ENCODE measurements around the gene UBR3. TPM values are rescaled to one million over a fixed set of nuclear protein-coding genes. Genes with fewer than 3 reads are reported as not detected.

Gene UBR3
- total RNA-seq, 1 donor from 2014 or later, result 23.0 TPM

GRCh38 chr2:169977530-169977929, 150.3 kb downstream of the UBR3 start:
- Histone ChIP-seq H3K4me3 (ENCODE audit: low read depth, low read length) (no peak overlapping the region), H3K36me3 (ENCODE audit: control insufficient read depth, insufficient read depth, low read length) (no peaks in the 10 kb centered on the region), H3K27me3 (ENCODE audit: control insufficient read depth, insufficient read depth, low read length) (no peaks in the 10 kb centered on the region)
- no peak for TF ChIP-seq CTCF (IDR thresholded peaks at IDR 0.05; ENCODE audit: insufficient read depth, low read length, poor library complexity, severe bottlenecking)
- no peak for DNase-seq (ENCODE audit: low read depth)

GRCh38 chr2:169978402-169979017, 151.3 kb downstream of the UBR3 start:
- Histone ChIP-seq H3K27me3 (ENCODE audit: control insufficient read depth, insufficient read depth, low read length) (no peaks in the 10 kb centered on the region), H3K4me3 (ENCODE audit: low read depth, low read length) (no peak overlapping the region), H3K36me3 (ENCODE audit: control insufficient read depth, insufficient read depth, low read length) (no peaks in the 10 kb centered on the region)
- no peak for DNase-seq (ENCODE audit: low read depth)
- no peak for TF ChIP-seq CTCF (IDR thresholded peaks at IDR 0.05; ENCODE audit: insufficient read depth, low read length, poor library complexity, severe bottlenecking)

GRCh38 chr2:169979025-169979424, 151.8 kb downstream of the UBR3 start:
- DNase-seq (ENCODE audit: low read depth), result no peak
- no peak for TF ChIP-seq CTCF (IDR thresholded peaks at IDR 0.05; ENCODE audit: insufficient read depth, low read length, poor library complexity, severe bottlenecking)
- H3K36me3 ChIP-seq (ENCODE audit: control insufficient read depth, insufficient read depth, low read length), result no peaks in the 10 kb centered on the region
- H3K4me3 ChIP-seq (ENCODE audit: low read depth, low read length), result no peak overlapping the region
- H3K27me3 ChIP-seq (ENCODE audit: control insufficient read depth, insufficient read depth, low read length), result no peaks in the 10 kb centered on the region

- TF ChIP-seq CTCF (IDR thresholded peaks at IDR 0.05; ENCODE audit: insufficient read depth, low read length, poor library complexity, severe bottlenecking), result no peak
- Histone ChIP-seq H3K27me3 (ENCODE audit: control insufficient read depth, insufficient read depth, low read length) (no peaks in the 10 kb centered on the region), H3K36me3 (ENCODE audit: control insufficient read depth, insufficient read depth, low read length) (no peaks in the 10 kb centered on the region), H3K4me3 (ENCODE audit: low read depth, low read length) (no peak overlapping the region)
- no peak for DNase-seq (ENCODE audit: low read depth)
Measured at GRCh38 chr2:169980001-169980400, 152.7 kb downstream of the UBR3 start.

- no peak for DNase-seq (ENCODE audit: low read depth)
- Histone ChIP-seq H3K36me3 (ENCODE audit: control insufficient read depth, insufficient read depth, low read length) (no peaks in the 10 kb centered on the region), H3K4me3 (ENCODE audit: low read depth, low read length) (no peak overlapping the region), H3K27me3 (ENCODE audit: control insufficient read depth, insufficient read depth, low read length) (no peaks in the 10 kb centered on the region)
- no peak for TF ChIP-seq CTCF (IDR thresholded peaks at IDR 0.05; ENCODE audit: insufficient read depth, low read length, poor library complexity, severe bottlenecking)
Measured at GRCh38 chr2:169980643-169981042, 153.4 kb downstream of the UBR3 start.

GRCh38 chr2:169982929-169983328, 155.7 kb downstream of the UBR3 start:
- DNase-seq (ENCODE audit: low read depth), result no peak
- no peak for TF ChIP-seq CTCF (IDR thresholded peaks at IDR 0.05; ENCODE audit: insufficient read depth, low read length, poor library complexity, severe bottlenecking)
- Histone ChIP-seq H3K27me3 (ENCODE audit: control insufficient read depth, insufficient read depth, low read length) (no peaks in the 10 kb centered on the region), H3K36me3 (ENCODE audit: control insufficient read depth, insufficient read depth, low read length) (no peaks in the 10 kb centered on the region), H3K4me3 (ENCODE audit: low read depth, low read length) (no peak overlapping the region)

Measured in kidney epithelial cell (primary cell).